GM21390 (cell line): Measurements from ENCODE around the gene CHCHD1.
"Not testable (repeated sequence)": the region's sequence is repeated elsewhere in the genome, so short reads cannot be mapped to it uniquely, and the experiment has no call there.

ENCODE experiments used
- ATAC-seq: cut with Tn5 transposase; IDR thresholded peaks from one replicate; pipeline ENCODE4 v1.9.1; 2021; ENCODE audit not compliant: unreplicated experiment

Gene CHCHD1

DNA sequence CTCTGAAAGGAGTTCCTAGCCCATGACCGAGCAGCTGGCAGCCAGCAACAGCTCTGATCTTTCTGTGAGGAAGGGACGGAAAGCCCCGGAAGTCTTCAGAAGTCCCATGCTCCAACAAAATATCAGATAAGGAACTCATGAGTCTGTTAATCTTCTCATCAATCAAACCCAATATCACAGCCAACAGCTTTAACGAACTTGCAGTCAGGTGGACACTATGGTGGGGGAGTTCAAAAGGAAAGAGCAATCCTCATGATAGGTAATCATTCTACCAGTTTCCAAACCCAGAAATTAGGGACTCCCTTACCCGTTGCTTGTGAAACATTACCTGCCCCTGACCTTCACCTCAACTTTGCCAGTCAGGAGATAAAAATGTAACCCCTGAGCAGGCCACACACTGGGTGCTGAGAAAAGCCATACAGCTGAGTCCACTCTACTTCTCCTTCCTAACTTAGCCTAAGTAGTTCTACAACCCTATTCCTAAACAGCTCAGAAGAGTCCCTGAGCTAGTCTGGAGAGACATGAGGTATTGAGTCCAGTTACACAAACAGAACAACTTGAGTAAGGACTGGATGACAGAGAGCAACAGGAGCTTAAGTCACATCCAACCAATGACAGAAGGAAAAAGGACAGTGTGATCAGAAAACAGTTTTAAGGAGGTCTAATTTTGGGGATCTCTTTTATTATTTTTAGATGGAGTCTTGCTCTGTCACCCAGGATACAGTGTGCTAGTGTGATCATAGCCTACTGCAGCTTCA lies 27.4 kb downstream of the CHCHD1 start:
- ATAC-seq: no peak

DNA sequence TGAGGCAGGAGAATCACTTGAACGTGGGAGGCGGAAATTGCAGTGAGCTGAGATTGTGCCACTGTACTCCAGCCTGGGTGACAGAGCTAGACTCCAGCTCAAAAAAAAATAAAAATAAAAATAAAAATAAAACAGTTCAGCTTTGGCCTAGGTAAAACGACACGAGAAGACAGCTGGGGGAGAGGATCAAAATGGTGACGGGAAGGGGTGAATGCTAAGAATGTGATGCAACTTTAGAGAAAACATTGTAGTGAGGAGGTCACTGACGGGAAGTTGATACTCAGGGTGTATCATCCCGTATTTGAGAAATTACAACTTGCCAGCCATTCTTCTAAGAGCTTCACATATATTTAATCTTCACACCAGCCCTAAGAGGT lies 28.5 kb downstream of the CHCHD1 start:
- no peak for ATAC-seq

DNA sequence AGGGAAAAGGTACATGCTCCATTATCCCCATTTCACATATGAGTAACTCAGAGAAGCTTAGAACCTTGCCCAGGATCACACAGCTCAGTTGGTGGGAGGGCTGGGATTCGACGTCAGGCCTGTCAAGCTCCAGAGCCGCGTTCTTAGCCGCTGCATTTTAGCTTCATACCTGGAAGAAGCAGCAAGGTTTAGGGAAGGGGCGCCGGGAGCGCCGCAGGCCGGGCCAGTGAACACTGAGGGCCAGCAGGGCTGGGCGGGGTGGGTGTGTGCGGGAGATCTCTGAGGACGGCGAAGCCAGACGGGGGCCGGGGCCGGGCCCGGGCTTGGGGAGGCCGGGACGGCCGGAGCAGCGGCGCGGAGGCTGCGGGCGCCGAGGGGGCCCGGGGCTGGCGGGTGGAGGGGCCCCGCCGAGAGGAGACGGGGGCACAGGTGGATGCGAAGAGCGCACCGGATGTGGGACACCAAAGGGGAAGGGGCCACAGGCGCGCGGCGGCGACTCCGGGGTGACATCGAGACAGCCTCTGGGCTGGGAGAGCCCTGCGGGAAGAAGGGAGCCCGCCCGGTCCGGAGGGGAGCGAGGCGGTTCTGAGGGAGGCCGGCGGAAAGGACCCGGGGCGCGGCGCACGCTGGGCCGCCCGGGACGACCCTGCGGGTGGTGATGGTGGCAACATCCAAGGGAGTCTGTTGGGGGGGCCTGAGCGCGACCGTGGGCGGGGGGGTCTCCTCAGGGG lies 29.1 kb downstream of the CHCHD1 start:
- peak; percentile 27 for ATAC-seq

DNA sequence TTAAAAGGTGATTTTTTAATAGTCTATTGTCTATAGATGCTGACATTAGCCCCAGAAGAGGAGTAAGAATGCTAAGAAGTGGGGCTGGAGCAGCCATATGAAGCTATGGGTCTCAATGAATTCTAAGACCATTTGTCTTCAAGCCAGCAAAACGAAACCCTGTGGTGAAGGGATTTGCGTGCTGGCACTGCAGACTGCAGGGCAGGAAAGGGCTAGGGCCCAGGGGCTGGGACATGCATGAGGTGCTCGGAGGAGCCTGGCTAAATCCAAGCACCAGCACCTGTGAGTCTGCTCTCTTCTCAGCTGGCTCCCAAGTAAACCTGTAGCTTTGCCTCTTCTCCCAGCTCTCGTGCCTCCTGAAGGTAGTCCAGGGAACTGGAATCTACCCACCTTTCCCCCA lies 30.8 kb downstream of the CHCHD1 start:
- no peak for ATAC-seq

DNA sequence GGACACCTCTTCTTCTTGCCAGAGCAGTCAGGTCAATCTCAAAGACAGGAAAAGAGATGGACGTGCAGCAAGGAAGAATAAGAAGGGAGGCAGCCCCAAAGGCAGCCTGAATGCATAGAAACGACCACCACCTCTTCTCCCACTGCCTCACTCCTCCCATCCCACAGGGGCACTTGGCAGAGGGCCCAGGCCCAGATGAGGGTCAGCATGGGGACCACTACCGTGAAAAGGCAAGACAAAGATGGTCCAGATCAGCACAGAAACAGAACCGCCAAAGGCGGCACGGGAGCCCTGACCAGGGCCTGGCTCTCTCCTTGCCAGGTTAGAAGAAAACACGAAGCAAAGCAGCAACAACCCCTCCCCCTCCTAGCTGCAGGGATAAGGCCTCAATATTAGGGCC lies 31.5 kb downstream of the CHCHD1 start:
- no peak for ATAC-seq

DNA sequence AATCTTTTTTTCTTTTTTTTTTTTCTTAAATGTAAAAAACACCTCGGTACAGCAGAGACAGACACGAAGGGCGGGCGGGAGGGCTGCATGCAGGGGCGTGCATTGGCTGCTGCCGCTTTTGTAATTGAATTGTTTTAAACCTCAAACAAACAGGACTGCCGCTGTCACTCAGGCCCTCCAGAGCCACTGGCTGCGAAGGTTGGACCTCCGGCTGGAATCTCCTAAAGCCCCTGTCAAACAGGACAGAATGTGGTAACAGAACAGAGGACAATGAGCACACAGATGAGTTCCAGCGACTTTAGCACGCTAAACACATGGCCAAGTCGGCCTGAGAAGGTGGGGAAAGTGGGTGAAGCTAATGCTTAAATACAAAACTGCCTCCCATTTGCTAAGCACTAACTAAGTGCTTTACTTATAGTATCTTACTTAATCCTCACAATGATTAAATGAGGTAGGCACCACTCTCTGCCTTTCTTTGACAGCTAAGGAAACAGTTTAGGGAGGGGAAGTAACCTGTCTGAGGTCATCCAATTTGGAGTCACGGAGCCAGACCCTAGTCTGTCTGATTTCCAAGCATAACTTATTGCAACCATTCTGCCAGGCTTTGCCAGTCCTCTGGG lies 32.5 kb downstream of the CHCHD1 start:
- ATAC-seq: no peak

DNA sequence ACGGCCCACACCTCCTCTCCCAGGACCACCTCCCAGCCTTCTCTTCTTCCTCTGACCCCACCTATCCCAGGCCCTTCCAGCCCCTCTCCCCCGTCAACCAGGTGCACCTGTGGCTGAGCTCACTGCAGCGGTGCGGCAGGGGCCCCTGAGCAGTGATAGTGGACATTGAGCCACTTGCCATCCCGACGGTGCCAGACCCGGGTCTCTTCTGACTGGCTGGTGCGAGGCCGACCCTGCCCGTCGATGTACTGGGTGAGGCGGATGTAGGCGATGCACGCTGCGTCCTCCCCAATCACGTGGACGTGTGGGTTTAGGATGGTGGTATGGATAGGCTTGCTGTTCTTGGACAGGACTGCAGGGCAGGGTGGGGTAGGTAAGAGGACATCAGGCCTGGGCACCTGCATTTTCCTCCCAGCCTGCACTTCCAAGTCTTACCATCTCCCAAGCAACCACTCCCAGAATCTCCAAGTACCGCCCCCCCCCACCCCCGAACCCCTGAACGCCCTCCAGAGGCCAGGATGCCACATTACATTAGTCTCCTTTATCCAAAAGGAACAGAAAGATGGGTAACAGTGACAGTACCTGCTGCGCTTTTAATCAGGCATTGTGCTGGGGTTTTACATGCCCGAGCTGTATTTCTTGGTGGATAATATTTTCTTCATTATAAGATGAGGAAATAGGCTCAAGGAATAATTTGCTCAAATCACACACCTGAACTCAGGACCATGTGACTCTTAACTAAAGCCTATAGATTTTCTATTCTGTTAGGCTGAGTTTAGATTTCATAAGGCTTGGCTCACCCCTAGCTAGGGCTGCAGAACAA lies 33.3 kb downstream of the CHCHD1 start:
- no peak for ATAC-seq

DNA sequence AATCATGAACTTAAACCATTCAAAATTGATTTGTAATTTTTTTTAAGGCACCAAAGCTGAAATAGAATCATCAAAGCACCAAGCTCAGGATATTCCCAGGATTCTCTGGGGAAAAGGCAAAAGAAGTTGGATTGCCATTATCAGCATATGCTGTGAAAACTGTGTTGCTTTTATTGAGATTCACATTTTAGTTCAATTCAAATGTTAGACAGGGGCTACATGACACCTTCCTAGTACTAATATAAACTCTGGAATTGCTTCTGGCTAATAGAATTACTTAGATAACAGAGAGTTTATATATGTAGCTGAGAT lies 33.8 kb downstream of the CHCHD1 start:
- no peak for ATAC-seq

DNA sequence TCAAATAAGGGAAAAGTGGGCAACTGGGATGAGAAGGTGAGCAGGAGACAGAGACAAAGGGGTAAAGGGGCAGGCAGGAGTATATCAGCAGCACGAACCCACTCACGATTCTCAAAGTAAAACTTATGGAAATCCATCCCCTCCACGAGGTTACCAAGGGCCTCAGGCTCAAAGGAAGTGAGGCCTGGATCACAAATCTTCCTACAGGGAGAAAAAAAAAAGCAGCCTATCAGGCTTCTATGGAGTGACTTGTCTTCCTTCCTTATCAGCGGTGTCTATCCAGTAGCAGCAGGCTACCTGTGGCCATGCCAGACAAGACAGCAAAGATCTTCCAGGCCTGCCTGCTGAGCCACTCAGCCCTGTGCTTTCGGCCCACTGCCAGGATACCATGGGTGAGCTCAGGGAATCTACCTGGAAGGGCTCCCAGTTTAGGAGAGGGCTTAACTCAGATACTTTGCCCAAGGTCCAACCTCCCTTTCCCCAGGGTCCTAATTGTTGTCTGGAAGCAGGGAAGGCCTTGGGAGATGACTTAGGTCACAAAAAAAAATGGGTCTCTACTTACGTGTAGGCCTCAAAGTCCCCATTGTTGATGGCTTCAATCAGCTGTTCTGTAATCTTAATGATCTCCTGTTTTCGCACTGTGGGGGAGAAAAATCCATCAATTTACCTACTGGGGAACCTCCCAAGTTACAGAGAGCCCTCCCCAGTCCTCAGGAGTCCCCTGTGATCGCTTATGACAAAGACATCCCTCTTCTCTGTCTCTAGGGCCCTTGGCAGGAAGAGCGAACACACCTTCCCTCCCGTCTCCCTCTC lies 35.3 kb downstream of the CHCHD1 start:
- ATAC-seq: no peak

DNA sequence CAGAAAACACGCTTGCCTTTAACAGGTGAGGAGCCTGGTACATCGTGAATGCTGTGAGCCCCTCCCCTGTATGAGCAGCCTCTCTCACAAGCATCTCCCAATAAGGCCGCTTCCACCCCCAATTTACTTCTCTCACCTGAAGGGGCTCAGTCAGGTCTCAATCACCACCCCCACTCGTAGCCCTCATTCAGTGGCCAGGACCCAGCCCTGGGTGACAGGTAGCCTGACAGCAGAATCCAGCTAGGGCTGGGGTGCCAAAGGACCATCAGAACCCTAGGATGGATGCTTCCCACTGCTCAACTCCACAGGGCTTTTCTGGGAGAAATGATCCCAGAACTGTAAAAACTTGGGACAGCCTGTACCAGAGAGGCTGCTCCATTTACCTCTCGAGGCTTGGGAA lies 36.0 kb downstream of the CHCHD1 start:
- no peak for ATAC-seq

DNA sequence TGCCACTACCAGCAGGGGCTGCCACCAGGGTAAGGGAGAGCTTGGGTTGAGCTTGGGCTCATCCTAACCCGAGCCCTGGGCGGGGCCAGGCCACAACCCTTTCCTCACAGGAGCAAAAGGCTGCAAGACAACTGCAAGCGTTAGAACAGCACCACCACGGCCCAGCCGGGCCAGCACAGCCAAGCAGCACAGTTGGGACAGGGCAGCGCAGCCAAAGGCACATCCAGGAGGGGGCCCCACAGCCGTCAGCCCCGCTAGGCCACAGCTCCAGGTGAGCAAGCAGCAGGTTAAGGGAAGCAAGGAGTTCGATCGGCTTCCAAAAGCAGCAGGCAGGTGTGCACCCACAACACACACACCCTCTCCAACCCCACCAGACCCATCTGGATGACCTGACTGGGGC lies 36.6 kb downstream of the CHCHD1 start:
- ATAC-seq: no peak

DNA sequence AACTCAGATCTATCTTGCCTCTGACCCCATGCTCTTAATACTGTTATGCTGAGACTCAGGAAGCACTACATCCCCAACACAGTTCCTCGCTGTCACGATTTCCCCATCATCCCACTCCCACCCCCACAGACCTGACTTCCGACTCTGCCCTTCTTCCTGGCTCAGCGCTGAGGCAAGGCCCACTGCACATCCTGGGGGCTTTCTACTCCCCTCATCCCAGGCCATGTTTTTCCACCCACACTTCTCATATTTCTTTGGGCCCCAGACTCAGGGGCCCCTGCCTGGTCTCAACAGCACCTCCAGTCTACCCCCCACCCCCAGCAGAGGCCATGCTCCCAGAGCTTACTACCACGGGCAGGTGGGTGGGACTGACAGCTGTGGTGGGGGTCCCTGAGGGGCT lies 37.2 kb downstream of the CHCHD1 start:
- no peak for ATAC-seq

DNA sequence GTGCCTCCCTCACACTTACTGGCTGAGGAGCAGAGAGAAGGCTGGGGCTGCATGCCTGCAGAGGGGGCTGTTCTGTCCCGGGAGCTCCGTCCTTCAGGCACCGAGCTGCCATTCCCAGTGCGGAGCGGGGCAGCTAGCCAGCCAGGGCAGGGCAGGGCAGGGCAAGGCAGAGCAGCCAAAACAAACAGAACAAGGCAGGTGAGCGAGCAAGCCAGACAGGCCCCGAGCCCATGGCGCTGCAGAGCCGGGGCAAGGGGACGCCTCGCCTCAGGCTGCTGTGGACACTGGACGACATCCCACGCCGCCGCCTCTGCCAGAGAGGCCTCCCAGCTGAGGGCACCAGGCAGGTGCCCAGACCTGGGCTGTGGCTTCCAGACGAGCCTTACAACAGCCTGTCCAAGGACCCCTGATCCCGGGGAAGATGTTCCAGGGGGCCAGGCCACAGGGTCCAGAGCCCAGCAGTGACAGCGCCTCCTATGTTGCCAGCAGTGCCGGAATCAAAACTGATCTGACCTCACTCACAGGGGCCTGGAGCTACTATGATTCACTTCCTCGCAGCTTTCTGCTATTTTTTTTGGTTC lies 37.8 kb downstream of the CHCHD1 start:
- ATAC-seq: no peak

DNA sequence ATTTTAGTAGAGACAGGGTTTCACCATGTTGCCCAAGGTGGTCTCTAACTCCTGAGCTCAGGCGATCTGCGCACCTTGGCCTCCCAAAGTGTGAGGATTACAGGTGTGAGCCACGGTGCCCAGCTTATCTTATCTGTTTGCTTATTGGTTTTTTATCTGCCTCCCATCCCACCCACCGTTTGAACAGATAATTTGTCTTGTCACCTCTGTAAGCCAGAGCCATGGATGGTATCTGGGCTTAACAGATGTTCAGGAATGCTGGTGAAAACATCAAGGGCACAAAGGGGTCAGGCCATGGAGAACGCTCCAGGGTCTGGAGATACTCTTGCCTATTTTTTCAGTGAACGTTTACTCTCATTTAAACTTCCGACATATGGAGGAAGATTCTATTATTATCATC lies 41.5 kb downstream of the CHCHD1 start:
- ATAC-seq: no peak

DNA sequence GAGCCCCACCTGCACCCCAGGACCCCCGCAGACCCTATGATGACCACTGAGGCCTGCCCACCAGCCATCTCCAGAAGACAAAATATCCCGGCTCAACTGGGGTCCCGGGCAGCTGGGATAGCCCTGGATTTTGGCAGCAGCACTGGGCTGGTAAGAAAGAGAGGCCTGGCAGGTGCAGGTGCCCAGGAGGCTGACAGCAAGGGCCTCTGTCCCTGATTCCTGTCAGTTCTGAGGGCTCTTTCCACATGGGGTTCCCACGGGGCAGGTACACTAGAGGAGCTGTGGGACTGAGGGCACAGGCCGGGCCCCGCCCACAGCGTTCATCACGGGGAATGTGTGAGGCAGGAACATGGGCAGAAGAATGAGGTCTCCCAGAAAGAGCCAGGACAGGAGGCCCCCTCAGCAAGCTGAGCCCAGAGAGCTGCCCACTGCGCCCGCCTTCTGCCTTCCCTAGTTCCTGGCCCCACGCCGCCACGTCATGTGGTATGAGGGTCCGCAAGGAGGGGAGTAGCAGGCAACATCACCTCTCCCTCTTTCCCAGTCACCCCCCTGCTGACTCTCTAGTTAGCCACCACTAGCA lies 42.4 kb downstream of the CHCHD1 start:
- ATAC-seq: no peak

DNA sequence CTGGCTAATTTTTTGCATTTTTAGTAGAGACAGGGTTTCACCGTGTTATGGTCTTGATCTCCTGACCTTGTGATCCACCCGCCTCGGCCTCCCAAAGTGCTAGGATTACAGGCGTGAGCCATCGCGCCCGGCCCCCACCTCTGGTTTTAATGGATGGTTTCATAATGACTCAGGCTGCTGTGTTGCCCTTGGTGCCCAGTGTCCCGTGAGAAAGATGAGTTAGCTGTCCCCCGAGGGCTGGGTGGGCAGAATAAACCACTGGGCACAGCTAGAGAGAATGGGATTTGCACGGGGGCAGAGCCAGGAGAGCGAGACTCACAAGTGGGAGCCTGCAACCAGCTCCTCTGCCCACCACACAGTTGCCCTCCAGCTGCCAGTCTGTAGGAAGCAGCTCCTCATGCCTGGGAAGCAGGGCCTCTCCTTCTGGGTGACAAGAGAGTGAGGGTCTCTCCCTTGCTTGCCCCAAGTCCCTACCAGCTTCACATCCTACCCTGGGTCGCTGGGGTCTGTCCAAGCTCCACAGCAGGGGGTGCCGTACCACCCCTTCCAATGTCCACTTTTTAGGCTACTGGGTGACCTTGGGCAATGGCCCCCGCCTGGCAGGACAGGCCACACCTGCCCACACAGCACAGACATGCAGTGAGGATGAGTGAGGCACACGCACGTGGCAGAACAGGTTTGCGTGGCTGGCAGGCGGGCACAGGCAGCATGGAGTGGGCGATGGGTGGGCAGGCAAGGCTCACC lies 45.7 kb downstream of the CHCHD1 start:
- no peak for ATAC-seq

DNA sequence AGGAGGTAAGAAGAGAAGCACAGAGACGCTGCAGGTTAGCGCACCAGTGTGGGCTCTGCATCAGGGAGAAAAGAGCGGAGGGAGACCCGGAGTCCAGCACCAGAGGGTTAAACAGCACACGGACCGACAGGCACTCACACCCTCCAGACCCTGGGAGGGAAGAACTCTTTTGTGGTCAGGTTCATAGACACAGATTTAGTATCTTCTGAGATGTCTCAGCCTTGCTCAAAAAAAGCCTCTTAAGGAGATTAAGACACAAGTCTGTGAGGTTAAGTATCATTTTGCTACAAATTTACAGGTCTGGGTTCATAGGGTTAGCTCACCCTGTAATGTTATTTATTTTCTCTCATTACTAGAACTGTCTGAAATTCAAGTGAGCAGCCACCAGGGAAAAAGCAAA lies 46.3 kb downstream of the CHCHD1 start:
- no peak for ATAC-seq

DNA sequence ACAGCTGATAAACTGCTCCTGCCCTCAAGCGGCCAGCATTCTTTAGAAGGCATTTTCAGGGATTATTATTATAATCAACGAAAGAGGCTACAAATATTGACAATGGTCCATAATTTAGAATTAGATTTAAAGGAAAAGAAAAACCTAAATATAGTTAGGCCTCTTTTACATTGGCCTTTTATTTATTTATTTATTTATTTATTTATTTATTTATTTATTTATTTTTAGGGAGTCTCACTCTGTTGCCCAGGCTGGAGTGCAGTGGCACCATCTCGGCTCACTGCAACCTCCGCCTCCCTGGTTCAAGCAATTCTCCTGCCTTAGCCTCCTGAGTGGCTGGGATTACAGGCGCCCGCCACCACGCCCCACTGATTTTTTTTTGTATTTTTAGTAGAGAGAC lies 47.2 kb downstream of the CHCHD1 start:
- ATAC-seq: not testable (repeated sequence)
